Neural cell (in vitro differentiated cells): Measurements from ENCODE around the gene PDE4A.

Source experiments
- MXI1 ChIP-seq: fragments of 450-650 bp; conservative IDR thresholded peaks from 2 replicates; pipeline ENCODE4 v1.6.1; 2014; ENCODE audit warnings: antibody characterized with exemption, mild to moderate bottlenecking; ENCODE audit not compliant: poor library complexity, severe bottlenecking
- POLR2AphosphoS5 ChIP-seq: IDR thresholded peaks from 2 replicates; pipeline ENCODE4 v1.6.1; 2012
- TF ChIP-seq, protein P1 (sequence below): fragments of 450-650 bp; IDR thresholded peaks from 2 replicates; pipeline ENCODE4 v1.5.1; 2014; ENCODE audit warnings: antibody characterized with exemption, mild to moderate bottlenecking, moderate library complexity; ENCODE audit not compliant: poor library complexity, severe bottlenecking

DNA sequence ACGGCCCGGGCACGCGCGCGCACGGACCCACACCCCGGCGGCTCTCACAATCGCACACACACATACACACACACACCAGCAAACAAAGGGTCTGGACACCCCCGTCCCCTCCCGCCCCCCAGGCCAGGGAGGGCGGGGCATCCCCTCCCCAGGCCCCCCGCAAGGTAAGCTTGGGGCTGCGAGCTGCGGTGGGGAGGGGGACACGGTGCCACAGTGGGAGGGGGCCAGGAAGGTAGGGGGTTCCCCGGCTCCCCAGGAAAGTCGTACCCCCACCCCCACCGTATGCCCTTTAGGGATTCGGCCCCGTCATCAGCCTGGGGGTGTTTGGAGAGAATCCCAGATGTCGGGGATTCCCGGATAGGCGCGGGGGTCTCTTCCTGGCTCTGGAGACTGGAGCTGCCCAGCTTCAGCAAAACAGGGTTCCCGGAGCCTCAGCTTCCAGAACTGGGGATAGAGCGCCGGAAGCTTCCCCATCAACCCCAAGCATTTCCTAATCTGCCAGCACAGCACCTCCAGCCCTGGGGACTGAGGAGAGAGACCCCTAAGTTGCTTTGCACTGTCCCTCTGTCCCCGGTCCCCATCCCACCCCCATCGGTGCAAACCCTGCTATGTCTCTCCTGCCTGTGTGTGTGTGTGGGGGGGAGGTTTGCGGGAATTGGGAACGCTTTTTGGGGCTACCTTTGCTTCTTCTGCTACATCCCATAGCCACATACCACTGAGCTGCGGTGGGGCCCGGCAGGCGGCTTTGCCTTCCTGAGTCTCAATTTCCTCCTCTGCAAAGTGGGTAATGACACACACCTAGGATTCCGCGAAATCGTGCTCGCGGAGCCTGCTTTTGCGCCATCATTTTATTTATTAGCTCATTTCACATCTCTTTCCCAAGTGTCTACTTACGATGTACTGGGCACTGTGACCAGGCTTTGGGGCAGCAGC lies 15.2 kb upstream of the PDE4A start:
- TF ChIP-seq, protein P1, sequence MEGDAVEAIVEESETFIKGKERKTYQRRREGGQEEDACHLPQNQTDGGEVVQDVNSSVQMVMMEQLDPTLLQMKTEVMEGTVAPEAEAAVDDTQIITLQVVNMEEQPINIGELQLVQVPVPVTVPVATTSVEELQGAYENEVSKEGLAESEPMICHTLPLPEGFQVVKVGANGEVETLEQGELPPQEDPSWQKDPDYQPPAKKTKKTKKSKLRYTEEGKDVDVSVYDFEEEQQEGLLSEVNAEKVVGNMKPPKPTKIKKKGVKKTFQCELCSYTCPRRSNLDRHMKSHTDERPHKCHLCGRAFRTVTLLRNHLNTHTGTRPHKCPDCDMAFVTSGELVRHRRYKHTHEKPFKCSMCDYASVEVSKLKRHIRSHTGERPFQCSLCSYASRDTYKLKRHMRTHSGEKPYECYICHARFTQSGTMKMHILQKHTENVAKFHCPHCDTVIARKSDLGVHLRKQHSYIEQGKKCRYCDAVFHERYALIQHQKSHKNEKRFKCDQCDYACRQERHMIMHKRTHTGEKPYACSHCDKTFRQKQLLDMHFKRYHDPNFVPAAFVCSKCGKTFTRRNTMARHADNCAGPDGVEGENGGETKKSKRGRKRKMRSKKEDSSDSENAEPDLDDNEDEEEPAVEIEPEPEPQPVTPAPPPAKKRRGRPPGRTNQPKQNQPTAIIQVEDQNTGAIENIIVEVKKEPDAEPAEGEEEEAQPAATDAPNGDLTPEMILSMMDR, result no peak
- no peak for TF ChIP-seq MXI1
- no peak for TF ChIP-seq POLR2AphosphoS5
